Kidney capillary endothelial cell (primary cell): ENCODE results near the gene PCDH1.

Experiments
- DNase-seq: peaks from one replicate; pipeline ENCODE4 v3.0.0-alpha.2; 2018; ENCODE audit warnings: low spot score

The PCDH1 gene

GRCh38 chr5:141873933-141874261 is 4.3 kb downstream of the PCDH1 start:
- DNase-seq: no peak

GRCh38 chr5:141872496-141873356 is 5.5 kb downstream of the PCDH1 start:
- no peak for DNase-seq

GRCh38 chr5:141871870-141872269 is 6.3 kb downstream of the PCDH1 start:
- DNase-seq: no peak

GRCh38 chr5:141870871-141871270 is 7.3 kb downstream of the PCDH1 start:
- peak; percentile 55 for DNase-seq

GRCh38 chr5:141870228-141870627 is 8.0 kb downstream of the PCDH1 start:
- no peak for DNase-seq

GRCh38 chr5:141869514-141869913 is 8.7 kb downstream of the PCDH1 start:
- no peak for DNase-seq

GRCh38 chr5:141869040-141869439 is 9.2 kb downstream of the PCDH1 start:
- no peak for DNase-seq

- no peak for DNase-seq
Observed at GRCh38 chr5:141868541-141868940, 9.7 kb downstream of the PCDH1 start.

GRCh38 chr5:141867651-141868050 is 10.6 kb downstream of the PCDH1 start:
- no peak for DNase-seq

GRCh38 chr5:141867139-141867538 is 11.1 kb downstream of the PCDH1 start:
- DNase-seq: no peak

GRCh38 chr5:141866096-141866495 is 12.1 kb downstream of the PCDH1 start:
- DNase-seq: no peak

GRCh38 chr5:141865406-141865805 is 12.8 kb downstream of the PCDH1 start:
- DNase-seq: no peak

GRCh38 chr5:141864371-141865370 is 13.5 kb downstream of the PCDH1 start:
- no peak for DNase-seq

- DNase-seq: no peak
Observed at GRCh38 chr5:141863569-141864178, 14.5 kb downstream of the PCDH1 start.

GRCh38 chr5:141862936-141863543 is 15.2 kb downstream of the PCDH1 start:
- no peak for DNase-seq

- DNase-seq: no peak
Observed at GRCh38 chr5:141861194-141861593, 17.0 kb downstream of the PCDH1 start.

GRCh38 chr5:141858079-141858765 is 20.0 kb downstream of the PCDH1 start:
- no peak for DNase-seq

GRCh38 chr5:141857226-141857625 is 21.0 kb downstream of the PCDH1 start:
- no peak for DNase-seq

- no peak for DNase-seq
Observed at GRCh38 chr5:141856037-141856790, 22.0 kb downstream of the PCDH1 start.

GRCh38 chr5:141855265-141856036 is 22.8 kb downstream of the PCDH1 start:
- no peak for DNase-seq
